NB4 (cell line): ENCODE measurements around the gene FAM20A.

Experiments used
- DNase-seq: peaks from one replicate; pipeline ENCODE4 v3.0.0; 2010; ENCODE audit warnings: low read depth
- H3K4me3 ChIP-seq: one replicate; pipeline ENCODE4 v1.5.1; 2011; ENCODE audit warnings: mild to moderate bottlenecking, low read depth, low read length, moderate library complexity
- MYC ChIP-seq: IDR thresholded peaks from 2 replicates; pipeline ENCODE4 v1.6.1; 2011; ENCODE audit warnings: low read depth, low read length
- POLR2A ChIP-seq: IDR thresholded peaks from 2 replicates; pipeline ENCODE4 v1.6.1; 2011; ENCODE audit warnings: mild to moderate bottlenecking; ENCODE audit not compliant: insufficient read length; ENCODE audit errors: extremely low read depth
- TF ChIP-seq, protein P1 (sequence below): IDR thresholded peaks from 2 replicates; pipeline ENCODE4 v1.6.1; 2011; ENCODE audit warnings: low read depth, low read length
- TF ChIP-seq, protein P2 (sequence below): IDR thresholded peaks from one replicate; pipeline ENCODE4 v1.5.1; 2012; ENCODE audit warnings: low read depth, low read length

Gene FAM20A

DNA sequence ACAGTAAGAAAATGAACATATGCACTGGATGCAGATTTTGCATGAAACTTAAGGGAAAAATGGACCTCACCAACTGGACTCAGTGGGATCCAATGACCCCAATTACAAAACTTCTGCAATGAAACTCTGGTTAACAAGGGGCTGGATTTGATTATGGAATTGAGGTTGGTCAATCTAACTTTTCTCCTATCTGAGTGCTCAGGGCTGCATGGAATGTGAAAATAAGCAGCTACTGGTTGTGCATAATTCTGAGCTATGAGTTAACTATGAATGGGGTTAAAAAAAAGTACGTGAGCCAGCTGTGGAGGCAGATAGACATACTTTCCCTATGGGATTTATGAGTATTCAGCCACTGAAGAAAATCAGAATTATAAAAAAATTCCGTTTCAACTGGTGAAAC is 9.2 kb downstream of the FAM20A start:
- TF ChIP-seq, protein P1, sequence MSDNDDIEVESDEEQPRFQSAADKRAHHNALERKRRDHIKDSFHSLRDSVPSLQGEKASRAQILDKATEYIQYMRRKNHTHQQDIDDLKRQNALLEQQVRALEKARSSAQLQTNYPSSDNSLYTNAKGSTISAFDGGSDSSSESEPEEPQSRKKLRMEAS: no peak
- TF ChIP-seq POLR2A: no peak
- TF ChIP-seq, protein P2, sequence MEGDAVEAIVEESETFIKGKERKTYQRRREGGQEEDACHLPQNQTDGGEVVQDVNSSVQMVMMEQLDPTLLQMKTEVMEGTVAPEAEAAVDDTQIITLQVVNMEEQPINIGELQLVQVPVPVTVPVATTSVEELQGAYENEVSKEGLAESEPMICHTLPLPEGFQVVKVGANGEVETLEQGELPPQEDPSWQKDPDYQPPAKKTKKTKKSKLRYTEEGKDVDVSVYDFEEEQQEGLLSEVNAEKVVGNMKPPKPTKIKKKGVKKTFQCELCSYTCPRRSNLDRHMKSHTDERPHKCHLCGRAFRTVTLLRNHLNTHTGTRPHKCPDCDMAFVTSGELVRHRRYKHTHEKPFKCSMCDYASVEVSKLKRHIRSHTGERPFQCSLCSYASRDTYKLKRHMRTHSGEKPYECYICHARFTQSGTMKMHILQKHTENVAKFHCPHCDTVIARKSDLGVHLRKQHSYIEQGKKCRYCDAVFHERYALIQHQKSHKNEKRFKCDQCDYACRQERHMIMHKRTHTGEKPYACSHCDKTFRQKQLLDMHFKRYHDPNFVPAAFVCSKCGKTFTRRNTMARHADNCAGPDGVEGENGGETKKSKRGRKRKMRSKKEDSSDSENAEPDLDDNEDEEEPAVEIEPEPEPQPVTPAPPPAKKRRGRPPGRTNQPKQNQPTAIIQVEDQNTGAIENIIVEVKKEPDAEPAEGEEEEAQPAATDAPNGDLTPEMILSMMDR: no peak
- no peak for TF ChIP-seq MYC
- H3K4me3 ChIP-seq: no peak overlapping the region
- no peak for DNase-seq

DNA sequence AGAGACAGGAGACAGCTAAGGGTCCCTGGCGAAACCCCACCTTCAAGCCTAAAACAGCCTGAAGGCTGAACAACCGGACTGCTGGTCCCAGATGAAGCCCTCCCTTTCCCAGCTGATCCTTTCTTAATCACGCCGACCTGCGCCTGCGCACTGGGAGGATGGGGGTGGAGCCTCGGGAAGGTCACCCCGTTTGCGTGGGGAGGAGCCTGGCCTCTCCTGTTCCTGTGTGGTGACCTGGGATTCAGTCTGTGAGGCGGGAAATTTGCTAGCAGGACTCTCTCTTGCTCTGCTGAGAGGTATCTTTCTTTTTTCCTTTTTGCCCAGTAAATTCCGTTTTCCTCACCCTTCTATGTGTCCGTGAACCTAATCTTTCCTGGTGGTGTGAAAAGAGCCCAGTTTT is 9.6 kb downstream of the FAM20A start:
- no peak overlapping the region for H3K4me3 ChIP-seq
- DNase-seq: no peak
- TF ChIP-seq, protein P2: no peak
- no peak for TF ChIP-seq MYC
- no peak for TF ChIP-seq POLR2A
- TF ChIP-seq, protein P1: no peak

DNA sequence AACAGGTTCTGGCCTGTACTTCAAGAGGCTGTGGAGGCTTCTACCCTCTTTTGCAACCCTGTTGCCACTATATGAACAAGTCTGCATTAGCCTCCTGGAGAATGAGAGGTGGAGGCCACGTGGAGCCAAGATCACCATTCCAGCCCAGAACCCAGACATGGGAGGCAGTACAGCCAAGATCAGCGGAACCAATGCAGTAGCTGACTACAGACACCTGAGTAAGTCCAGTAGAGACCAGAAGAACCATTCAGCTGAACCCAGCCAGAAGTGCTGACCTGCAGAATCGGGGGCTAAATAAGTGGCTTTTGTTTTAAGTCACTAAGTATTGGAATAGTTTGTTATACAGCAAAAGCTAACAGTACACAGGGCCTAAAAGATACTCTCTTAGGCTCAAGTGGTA is 12.1 kb downstream of the FAM20A start:
- TF ChIP-seq, protein P2: no peak
- no peak for TF ChIP-seq MYC
- TF ChIP-seq, protein P1: no peak
- no peak for TF ChIP-seq POLR2A
- DNase-seq: no peak
- H3K4me3 ChIP-seq: no peak overlapping the region

DNA sequence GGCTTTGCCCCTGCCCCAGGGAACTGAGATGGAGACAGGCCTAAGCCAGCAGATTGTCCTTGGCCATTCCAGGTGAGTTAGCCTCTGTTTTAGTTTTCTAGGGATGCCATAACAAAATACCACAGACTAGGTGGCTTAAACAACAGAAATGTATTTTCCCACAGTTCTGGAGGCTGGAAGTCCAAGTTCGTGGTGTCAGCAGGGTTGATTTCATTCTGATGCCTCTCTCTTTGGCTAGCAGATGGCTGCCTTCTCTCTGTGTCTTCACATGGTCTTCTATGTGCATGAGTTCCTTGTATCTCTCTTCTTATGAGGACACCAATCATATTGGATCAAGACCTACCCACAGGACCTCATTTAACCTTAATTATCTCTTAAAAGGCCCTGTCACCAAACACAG is 12.8 kb downstream of the FAM20A start:
- no peak overlapping the region for H3K4me3 ChIP-seq
- no peak for DNase-seq
- TF ChIP-seq, protein P2: no peak
- TF ChIP-seq MYC: no peak
- TF ChIP-seq POLR2A: no peak
- TF ChIP-seq, protein P1: no peak

DNA sequence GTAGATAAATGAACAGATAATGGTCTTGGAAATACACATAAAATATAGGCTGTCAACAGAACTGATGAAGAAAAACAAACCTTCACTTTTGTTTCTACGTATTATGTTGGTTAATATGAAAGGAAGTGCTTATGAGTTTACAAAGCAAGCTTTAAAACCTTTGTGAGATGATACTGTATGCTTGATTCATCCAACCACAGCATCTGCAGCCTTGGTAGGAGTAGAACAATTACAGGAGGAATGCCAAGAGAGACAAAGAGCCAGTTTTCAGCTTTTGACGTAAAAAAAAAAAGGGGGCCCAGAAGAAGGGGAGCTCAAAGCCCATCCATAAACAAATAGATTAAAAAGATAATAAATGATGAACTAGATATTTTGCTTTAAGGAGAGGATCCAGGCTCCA is 13.3 kb downstream of the FAM20A start:
- no peak overlapping the region for H3K4me3 ChIP-seq
- TF ChIP-seq, protein P1: no peak
- TF ChIP-seq MYC (no peak), POLR2A (no peak)
- TF ChIP-seq, protein P2: no peak
- DNase-seq: no peak

DNA sequence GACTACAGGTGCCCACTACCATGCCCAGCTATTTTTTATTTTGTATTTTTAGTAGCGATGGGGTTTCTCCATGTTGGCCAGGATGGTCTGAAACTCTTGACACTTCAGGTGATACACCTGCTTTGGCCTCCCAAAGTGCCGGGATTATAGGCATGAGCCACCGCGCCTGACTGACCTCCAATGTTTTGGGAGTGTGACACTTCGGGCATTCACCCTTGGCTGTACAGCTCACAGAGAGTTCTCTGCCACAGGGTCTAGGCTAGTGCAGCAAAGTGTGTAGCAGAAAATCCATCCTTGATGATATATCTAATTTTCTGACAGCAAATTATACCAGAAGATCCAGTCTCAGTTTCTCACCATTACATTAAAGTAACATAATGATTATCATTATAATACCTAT is 14.1 kb downstream of the FAM20A start:
- DNase-seq: no peak
- TF ChIP-seq MYC (no peak), POLR2A (no peak)
- TF ChIP-seq, protein P2: no peak
- TF ChIP-seq, protein P1: no peak
- H3K4me3 ChIP-seq: no peak overlapping the region
